ENCODE results near the gene ELAVL2.

Gene ELAVL2

DNA sequence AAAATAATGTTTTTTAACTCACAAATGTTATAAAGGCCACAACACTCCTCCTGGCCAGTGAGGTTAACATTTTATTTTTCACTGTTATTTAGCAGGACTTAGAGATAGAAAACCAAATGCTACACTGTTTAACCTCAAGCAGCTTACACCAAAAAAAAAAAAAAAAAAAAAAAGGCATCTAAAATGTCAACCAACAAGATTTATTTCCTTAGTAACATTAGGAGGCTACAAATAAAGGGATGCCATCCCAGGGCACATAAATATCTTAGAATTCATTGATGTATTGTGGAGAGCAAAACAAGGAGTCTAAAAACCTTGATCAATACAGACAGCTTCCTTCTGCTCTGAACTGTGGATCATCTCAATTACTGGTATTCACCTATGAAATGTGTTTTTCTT is 53.7 kb downstream of the ELAVL2 start:
- no peaks in the 10 kb centered on the region for H3K79me2 ChIP-seq (ENCODE audit: insufficient read depth, low read length)
- H3K27me3 ChIP-seq (ENCODE audit: insufficient read depth, low read length): no peaks in the 10 kb centered on the region
- H3K9ac ChIP-seq (ENCODE audit: low read length): no peak overlapping the region
- no peaks in the 10 kb centered on the region for H3K9me2 ChIP-seq (ENCODE audit: low read depth, low read length)
- no peaks in the 10 kb centered on the region for H3K4me1 ChIP-seq (ENCODE audit: insufficient read depth, low read length, severe bottlenecking)
- H3K27ac ChIP-seq (ENCODE audit: low read depth, low read length, poor library complexity, severe bottlenecking): no peak overlapping the region
- H3K4me2 ChIP-seq (ENCODE audit: low read length): no peak overlapping the region
- H3F3A ChIP-seq (ENCODE audit: insufficient read depth, low read length): no peaks in the 10 kb centered on the region
- no peak overlapping the region for H3K4me3 ChIP-seq (ENCODE audit: low read depth, low read length, poor library complexity, severe bottlenecking)
- no peaks in the 10 kb centered on the region for H3K36me3 ChIP-seq (ENCODE audit: insufficient read depth, low read length)
- no peaks in the 10 kb centered on the region for H4K20me1 ChIP-seq (ENCODE audit: insufficient read depth, low read length)
- no peaks in the 10 kb centered on the region for H3K9me3 ChIP-seq (ENCODE audit: low read length)
- no peak for TF ChIP-seq EZH2 (IDR thresholded peaks at IDR 0.05; ENCODE audit: borderline replicate concordance, low read length)
- TF ChIP-seq, protein P1, sequence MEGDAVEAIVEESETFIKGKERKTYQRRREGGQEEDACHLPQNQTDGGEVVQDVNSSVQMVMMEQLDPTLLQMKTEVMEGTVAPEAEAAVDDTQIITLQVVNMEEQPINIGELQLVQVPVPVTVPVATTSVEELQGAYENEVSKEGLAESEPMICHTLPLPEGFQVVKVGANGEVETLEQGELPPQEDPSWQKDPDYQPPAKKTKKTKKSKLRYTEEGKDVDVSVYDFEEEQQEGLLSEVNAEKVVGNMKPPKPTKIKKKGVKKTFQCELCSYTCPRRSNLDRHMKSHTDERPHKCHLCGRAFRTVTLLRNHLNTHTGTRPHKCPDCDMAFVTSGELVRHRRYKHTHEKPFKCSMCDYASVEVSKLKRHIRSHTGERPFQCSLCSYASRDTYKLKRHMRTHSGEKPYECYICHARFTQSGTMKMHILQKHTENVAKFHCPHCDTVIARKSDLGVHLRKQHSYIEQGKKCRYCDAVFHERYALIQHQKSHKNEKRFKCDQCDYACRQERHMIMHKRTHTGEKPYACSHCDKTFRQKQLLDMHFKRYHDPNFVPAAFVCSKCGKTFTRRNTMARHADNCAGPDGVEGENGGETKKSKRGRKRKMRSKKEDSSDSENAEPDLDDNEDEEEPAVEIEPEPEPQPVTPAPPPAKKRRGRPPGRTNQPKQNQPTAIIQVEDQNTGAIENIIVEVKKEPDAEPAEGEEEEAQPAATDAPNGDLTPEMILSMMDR (IDR thresholded peaks at IDR 0.05; ENCODE audit: low read length): no peak
- no peak overlapping the region for H2AFZ ChIP-seq (ENCODE audit: low read length)

DNA sequence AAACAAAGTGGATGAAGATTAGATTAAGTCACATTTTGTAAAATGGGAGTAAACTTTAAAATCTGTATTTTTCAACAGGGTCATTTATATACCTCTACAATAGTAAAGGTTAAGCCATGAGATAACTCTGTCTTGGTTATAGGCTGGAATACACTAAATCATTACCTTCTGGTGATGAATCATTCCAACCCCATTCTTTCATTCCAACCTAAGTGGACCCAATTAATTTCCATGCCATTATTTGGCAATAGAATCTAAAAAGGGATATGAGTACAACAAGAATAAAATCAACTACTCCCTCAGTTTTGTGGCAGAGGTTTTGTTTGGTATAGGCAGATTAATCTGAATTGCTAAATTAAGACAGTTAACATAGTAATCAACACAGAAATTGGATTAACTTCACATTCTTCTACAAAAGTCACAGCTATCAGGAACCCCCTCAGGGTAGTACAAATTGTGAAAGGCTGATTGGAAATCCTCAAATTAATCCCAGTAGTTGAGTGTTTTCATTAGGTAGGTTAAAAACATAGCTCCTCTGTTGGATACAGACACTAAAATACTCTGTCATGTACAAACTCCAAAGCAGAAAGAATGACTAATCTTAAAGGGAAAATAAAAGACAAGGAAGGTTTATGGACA is 54.2 kb downstream of the ELAVL2 start:
- H3K4me1 ChIP-seq (ENCODE audit: insufficient read depth, low read length, severe bottlenecking): no peaks in the 10 kb centered on the region
- no peaks in the 10 kb centered on the region for H3K9me3 ChIP-seq (ENCODE audit: low read length)
- no peaks in the 10 kb centered on the region for H3F3A ChIP-seq (ENCODE audit: insufficient read depth, low read length)
- no peak overlapping the region for H3K4me3 ChIP-seq (ENCODE audit: low read depth, low read length, poor library complexity, severe bottlenecking)
- no peaks in the 10 kb centered on the region for H3K79me2 ChIP-seq (ENCODE audit: insufficient read depth, low read length)
- TF ChIP-seq, protein P1 (IDR thresholded peaks at IDR 0.05; ENCODE audit: low read length): no peak
- TF ChIP-seq EZH2 (IDR thresholded peaks at IDR 0.05; ENCODE audit: borderline replicate concordance, low read length): no peak
- no peaks in the 10 kb centered on the region for H4K20me1 ChIP-seq (ENCODE audit: insufficient read depth, low read length)
- H3K9ac ChIP-seq (ENCODE audit: low read length): no peak overlapping the region
- no peak overlapping the region for H2AFZ ChIP-seq (ENCODE audit: low read length)
- no peaks in the 10 kb centered on the region for H3K9me2 ChIP-seq (ENCODE audit: low read depth, low read length)
- H3K27me3 ChIP-seq (ENCODE audit: insufficient read depth, low read length): no peaks in the 10 kb centered on the region
- H3K36me3 ChIP-seq (ENCODE audit: insufficient read depth, low read length): no peaks in the 10 kb centered on the region
- no peak overlapping the region for H3K27ac ChIP-seq (ENCODE audit: low read depth, low read length, poor library complexity, severe bottlenecking)
- H3K4me2 ChIP-seq (ENCODE audit: low read length): no peak overlapping the region

DNA sequence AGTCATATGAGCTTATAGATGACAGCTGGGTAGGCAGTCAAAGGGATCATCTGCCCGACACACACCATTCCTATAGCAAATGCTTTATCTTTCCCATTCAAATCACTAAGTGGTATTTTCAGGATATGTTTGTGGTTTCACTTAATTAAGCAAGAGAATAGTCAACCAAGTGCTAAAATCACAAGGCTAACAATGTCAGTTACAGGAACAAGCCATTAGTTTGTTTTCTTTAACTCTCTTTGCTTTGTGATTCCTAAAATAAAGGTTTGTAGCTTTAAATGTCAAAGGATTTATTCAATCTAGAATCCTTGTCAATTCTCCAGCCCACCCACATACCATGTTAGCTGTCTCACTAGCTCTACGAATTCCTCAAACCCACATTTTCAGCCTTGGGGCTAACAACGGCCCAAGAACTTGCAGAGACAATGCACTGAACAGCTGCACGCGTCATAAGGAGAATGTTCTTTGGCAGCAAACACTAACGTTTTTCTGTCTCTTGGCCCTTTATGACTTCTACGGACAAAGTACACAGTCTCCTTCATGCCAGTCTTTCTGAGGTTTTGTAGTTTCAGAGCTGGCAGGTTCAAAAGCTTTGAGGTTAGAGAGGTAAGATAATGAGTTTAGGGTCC is 56.6 kb downstream of the ELAVL2 start:
- TF ChIP-seq EZH2 (IDR thresholded peaks at IDR 0.05; ENCODE audit: borderline replicate concordance, low read length): no peak
- TF ChIP-seq, protein P1 (IDR thresholded peaks at IDR 0.05; ENCODE audit: low read length): no peak
- Histone ChIP-seq H3K36me3 (ENCODE audit: insufficient read depth, low read length) (no peaks in the 10 kb centered on the region), H3K4me3 (ENCODE audit: low read depth, low read length, poor library complexity, severe bottlenecking) (no peak overlapping the region), H2AFZ (ENCODE audit: low read length) (no peak overlapping the region), H3K4me2 (ENCODE audit: low read length) (no peak overlapping the region), H3K9ac (ENCODE audit: low read length) (no peak overlapping the region), H3K9me2 (ENCODE audit: low read depth, low read length) (no peaks in the 10 kb centered on the region), H3K27me3 (ENCODE audit: insufficient read depth, low read length) (no peaks in the 10 kb centered on the region), H3K79me2 (ENCODE audit: insufficient read depth, low read length) (no peaks in the 10 kb centered on the region), H3F3A (ENCODE audit: insufficient read depth, low read length) (no peaks in the 10 kb centered on the region), H3K9me3 (ENCODE audit: low read length) (no peaks in the 10 kb centered on the region), H4K20me1 (ENCODE audit: insufficient read depth, low read length) (no peaks in the 10 kb centered on the region), H3K4me1 (ENCODE audit: insufficient read depth, low read length, severe bottlenecking) (no peaks in the 10 kb centered on the region), H3K27ac (ENCODE audit: low read depth, low read length, poor library complexity, severe bottlenecking) (no peak overlapping the region)
